Stomach (tissue), 4 donors: ENCODE results near the gene PLXNA2.

ENCODE experiments used
- POLR2A ChIP-seq, 4 donors: fragments of 450-650 bp; IDR thresholded peaks; one replicate each; pipeline ENCODE4 v1.6.1; 2016; ENCODE audit warnings: antibody characterized with exemption in 4 of 4, control low read depth in 2 of 4, mild to moderate bottlenecking in 1 of 4, moderate library complexity in 1 of 4
- POLR2AphosphoS5 ChIP-seq, 3 donors: sonication (generic); formaldehyde crosslinking; IDR thresholded peaks; one replicate each; pipeline ENCODE4 v1.6.1; 2016; ENCODE audit warnings: antibody characterized with exemption in 3 of 3
- TF ChIP-seq, protein P1 (sequence below), 7 experiments: fragments of 450-650 bp in 4 of 7; fragments of 200-600 bp in 3 of 7; sonication (generic) in 3 of 7; IDR thresholded peaks; one replicate each; pipeline ENCODE4 v1.5.1; 2016 to 2019; ENCODE audit warnings: antibody characterized with exemption in 7 of 7, control low read depth in 2 of 7, mild to moderate bottlenecking in 1 of 7

GRCh38 chr1:208235356-208235981 is 8.7 kb downstream of the PLXNA2 start:
- TF ChIP-seq, protein P1, sequence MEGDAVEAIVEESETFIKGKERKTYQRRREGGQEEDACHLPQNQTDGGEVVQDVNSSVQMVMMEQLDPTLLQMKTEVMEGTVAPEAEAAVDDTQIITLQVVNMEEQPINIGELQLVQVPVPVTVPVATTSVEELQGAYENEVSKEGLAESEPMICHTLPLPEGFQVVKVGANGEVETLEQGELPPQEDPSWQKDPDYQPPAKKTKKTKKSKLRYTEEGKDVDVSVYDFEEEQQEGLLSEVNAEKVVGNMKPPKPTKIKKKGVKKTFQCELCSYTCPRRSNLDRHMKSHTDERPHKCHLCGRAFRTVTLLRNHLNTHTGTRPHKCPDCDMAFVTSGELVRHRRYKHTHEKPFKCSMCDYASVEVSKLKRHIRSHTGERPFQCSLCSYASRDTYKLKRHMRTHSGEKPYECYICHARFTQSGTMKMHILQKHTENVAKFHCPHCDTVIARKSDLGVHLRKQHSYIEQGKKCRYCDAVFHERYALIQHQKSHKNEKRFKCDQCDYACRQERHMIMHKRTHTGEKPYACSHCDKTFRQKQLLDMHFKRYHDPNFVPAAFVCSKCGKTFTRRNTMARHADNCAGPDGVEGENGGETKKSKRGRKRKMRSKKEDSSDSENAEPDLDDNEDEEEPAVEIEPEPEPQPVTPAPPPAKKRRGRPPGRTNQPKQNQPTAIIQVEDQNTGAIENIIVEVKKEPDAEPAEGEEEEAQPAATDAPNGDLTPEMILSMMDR (IDR thresholded peaks at IDR 0.05), result no peak
- TF ChIP-seq POLR2A (IDR thresholded peaks at IDR 0.05) (no peak), POLR2AphosphoS5 (IDR thresholded peaks at IDR 0.05) (no peak)
